Dendritic cell treated with granulocyte-macrophage colony-stimulating factor and Interleukin-4, amounts not matched to agents 40 ng/mL and 50 ng/mL, for 4 days (primary cell): ENCODE data around the gene FAM151A.

Experiments
- H3K27ac Mint-ChIP-seq: one replicate; pipeline ENCODE4 v1.8.0; 2022; ENCODE audit warnings: mild to moderate bottlenecking, mixed read lengths
- H3K27me3 Mint-ChIP-seq: one replicate; pipeline ENCODE4 v1.8.0; 2022; ENCODE audit warnings: mild to moderate bottlenecking, mixed read lengths
- H3K36me3 Mint-ChIP-seq: one replicate; pipeline ENCODE4 v1.8.0; 2022; ENCODE audit warnings: low read depth, mixed read lengths
- H3K4me1 Mint-ChIP-seq: one replicate; pipeline ENCODE4 v1.8.0; 2022; ENCODE audit warnings: low read depth, mixed read lengths
- H3K4me3 Mint-ChIP-seq: one replicate; pipeline ENCODE4 v1.8.0; 2022; ENCODE audit warnings: mild to moderate bottlenecking, moderate library complexity, mixed read lengths
- H3K9me3 Mint-ChIP-seq: one replicate; pipeline ENCODE4 v1.8.0; 2022; ENCODE audit warnings: mixed read lengths
- intact Hi-C: fragments of 100-400 bp; cut with micrococcal nuclease; formaldehyde crosslinking; loops from one replicate; pipeline ENCODE4 v1.15.0; 2022

Gene FAM151A

DNA sequence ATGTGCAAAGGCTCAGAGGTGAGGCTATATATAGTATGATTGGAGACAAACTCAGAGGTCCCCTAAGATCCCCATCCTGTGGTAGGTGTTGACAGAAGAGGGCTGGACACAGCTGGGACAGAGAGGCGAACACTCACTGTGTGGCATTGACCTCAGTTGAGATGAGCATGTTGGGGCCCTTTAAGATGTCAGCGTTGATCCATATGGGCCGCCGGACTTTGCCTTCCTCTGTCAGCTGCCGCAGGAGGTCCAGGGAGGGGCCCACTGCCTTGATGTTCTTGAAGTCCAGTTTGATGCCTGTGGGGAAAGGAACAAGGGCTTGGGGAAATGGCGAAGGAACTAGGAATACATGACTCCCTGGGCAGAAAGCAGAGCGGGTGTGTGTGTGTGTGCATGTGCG, 8.8 kb downstream of the FAM151A start:
- no peak overlapping the region for H3K4me3 Mint-ChIP-seq
- no peak overlapping the region for H3K27ac Mint-ChIP-seq
- H3K36me3 Mint-ChIP-seq = no peaks in the 10 kb centered on the region
- H3K27me3 Mint-ChIP-seq = no peaks in the 10 kb centered on the region
- intact Hi-C loops = no loop called here
- H3K9me3 Mint-ChIP-seq = no peaks in the 10 kb centered on the region
- no peaks in the 10 kb centered on the region for H3K4me1 Mint-ChIP-seq

DNA sequence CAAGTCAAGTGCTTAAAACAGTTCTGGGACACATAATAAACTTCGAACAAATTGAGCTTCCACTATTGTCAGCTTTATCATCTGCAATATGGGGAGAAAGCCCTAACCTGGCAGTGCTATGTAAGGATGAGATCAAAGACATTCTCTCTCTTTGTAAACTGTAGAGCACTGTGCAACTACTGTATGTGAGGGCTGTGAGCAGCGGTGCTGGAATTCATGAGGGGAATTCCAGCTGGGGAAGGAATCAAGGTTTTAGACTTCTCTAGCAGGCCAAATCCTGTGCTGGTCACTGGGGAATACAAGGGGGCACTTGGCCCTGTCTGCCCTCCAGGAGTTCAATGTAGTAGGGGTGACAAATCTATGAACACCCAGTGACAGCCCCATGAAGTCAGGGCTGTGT, 9.3 kb downstream of the FAM151A start:
- H3K9me3 Mint-ChIP-seq = no peaks in the 10 kb centered on the region
- intact Hi-C loops = no loop called here
- no peaks in the 10 kb centered on the region for H3K4me1 Mint-ChIP-seq
- no peak overlapping the region for H3K27ac Mint-ChIP-seq
- no peaks in the 10 kb centered on the region for H3K27me3 Mint-ChIP-seq
- no peak overlapping the region for H3K4me3 Mint-ChIP-seq
- peaks cover 3% of the 10 kb centered on the region for H3K36me3 Mint-ChIP-seq

DNA sequence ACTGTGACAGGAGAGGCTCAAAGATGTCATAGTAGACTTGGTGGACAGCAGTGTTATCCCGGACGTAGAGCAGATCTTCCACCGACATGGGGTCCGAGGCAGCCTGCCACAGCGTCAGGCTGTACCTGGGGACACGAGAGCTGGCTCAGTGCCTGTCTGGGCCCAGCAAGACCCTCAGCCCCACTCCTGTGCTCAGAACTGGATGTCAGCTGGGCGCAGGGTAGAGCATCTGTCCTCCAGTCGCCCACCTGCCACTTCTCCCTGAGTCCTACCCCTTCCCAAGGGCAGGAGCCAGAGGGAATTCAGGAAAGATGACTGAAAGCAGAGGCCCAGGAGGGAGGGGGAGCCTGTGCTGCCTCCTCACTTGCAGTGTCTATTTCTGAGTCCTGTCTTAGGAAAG, 11.7 kb downstream of the FAM151A start:
- no peaks in the 10 kb centered on the region for H3K27me3 Mint-ChIP-seq
- H3K9me3 Mint-ChIP-seq = no peaks in the 10 kb centered on the region
- intact Hi-C loops = no loop called here
- H3K4me1 Mint-ChIP-seq = no peaks in the 10 kb centered on the region
- peaks cover 19% of the 10 kb centered on the region for H3K36me3 Mint-ChIP-seq
- H3K4me3 Mint-ChIP-seq = no peak overlapping the region
- H3K27ac Mint-ChIP-seq = no peak overlapping the region

DNA sequence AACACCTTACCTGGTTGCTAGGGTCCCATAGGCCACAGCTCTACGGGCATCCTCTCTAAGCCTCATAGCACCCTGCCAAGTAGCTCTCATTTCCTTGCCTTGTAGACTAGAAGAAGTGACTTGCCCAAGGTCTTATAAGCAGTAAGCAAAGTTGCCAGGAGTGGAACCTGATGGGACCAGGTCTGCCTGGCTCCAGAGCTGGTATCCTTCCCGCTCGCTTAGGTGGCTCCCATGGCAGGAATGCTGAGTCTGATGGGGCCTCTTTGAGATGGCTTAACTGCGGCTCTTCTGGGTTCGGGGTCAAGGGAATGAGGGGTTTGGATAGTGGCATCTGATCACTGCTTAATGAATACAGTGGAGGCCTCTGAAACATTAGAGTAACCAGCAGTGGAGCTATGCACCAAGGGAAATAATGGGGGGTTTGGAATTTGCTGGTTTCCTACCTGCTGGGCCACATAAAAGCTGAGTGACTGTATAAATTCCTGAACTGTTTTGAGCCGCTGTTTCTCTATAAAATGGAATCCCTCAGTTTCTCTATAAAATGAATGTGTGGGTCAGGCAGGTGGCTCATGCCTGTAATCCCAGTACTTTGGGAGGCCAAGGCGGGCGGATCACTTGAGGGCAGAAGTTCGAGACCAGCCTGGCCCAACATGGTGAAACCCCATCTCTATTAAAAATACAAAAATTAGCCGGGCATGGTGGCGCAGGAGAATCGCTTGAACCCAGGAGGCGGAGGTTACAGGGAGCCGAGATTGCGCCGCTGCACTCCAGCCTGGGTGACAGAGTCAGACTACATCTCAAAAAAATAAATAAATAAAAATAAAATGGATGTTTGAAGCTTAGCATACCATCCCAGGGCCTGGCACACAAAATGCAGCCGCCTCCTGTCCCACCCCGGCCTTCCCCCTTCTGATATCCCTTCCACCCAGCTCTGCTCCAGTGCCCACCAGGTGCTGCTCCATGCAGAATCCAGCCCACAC, 12.4 kb downstream of the FAM151A start:
- peaks cover 19% of the 10 kb centered on the region for H3K36me3 Mint-ChIP-seq

DNA sequence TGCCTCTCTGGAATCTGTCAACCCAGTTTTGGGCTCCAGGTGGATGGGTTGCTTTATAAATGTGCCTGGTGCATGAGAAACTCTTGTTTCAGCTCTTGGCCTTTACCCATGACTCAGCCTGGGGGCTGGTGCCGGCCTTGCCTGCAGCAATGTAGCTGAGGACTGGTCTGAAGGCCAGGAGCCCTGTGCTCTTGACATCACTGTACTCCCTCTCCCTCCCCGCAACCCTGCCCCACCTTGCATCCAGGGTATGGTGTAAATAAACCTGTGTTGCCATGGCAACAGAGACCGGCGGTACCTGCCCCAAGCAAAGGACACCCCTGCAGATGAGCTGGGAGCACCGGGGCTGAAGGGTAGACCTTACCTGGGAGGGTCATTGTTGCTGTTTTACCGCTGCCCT, 13.3 kb downstream of the FAM151A start:
- Mint-ChIP-seq H3K27me3 (no peaks in the 10 kb centered on the region), H3K27ac (no peak overlapping the region), H3K9me3 (no peaks in the 10 kb centered on the region), H3K36me3 (peaks cover 24% of the 10 kb centered on the region), H3K4me1 (no peaks in the 10 kb centered on the region), H3K4me3 (no peak overlapping the region)
- intact Hi-C loops = no loop called here

More for the DNA sequence above, 12.4 kb downstream of the FAM151A start:
- Mint-ChIP-seq H3K9me3 (no peaks in the 10 kb centered on the region), H3K27me3 (no peaks in the 10 kb centered on the region), H3K27ac (no peak overlapping the region), H3K4me3 (no peak overlapping the region), H3K4me1 (no peaks in the 10 kb centered on the region)
- intact Hi-C loops = no loop called here

DNA sequence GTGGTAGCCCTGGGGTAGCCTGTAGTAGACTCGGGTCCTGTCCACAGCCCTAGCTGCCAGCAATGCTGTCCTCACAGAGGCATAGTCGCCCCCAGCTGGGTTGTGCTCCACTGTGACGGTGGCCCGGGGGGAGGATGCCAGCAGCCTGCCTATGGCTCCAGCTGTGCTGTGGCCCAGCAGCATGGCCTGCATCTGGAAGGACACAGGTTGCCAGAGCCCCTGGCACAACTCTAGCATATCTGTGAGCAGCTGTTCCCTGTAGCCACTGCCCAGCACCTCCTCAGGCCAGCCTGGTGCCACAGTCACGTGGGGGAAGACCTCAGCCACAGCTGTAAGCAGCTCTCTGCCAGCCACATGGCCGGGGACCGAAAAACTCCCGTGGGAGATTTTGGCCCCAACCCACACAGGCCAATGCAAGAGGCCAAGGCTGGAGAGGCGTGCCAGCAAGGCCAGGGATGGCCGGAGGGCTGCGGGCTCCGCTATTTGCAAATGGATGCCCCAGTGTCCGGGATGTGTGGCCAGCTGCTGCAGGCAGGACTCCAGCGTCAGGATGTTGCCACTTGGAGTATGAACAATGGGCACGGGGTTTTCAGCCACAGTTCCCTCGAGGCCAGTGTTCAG, 13.9 kb downstream of the FAM151A start:
- Mint-ChIP-seq H3K27ac (no peak overlapping the region), H3K27me3 (no peaks in the 10 kb centered on the region), H3K4me3 (no peak overlapping the region), H3K9me3 (no peaks in the 10 kb centered on the region), H3K36me3 (peaks cover 30% of the 10 kb centered on the region), H3K4me1 (peaks cover 3% of the 10 kb centered on the region)
- intact Hi-C loops = no loop called here

DNA sequence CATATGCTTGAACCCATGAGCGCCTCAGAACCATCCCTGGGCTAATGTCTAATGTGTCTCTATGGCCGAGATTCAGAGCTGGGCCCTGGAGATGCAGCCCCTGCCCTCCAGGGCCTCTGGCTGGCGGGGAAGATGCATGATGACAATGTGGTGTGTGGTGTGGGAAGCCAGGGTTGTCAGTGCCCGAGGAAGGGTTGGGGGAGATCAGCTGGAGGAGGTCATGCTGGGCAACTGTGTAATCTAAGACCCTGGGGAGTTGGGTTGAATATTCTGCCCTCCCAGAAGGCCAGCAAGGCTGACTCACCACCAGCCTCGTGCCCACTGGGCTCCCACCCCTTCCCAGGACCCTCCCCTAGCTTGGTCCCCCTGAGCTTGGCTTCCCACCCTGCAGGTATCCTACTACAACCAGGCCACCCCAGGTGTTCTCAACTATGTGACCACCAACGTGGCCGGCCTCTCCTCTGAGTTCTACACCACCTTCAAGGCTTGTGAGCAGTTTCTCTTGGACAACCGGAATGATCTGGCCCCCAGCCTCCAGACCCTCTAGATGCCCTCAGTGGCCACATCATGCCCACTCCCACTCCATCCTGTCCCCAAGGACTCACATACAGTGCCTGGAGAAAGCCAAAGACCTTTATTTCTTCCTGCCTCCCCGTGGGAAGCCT, 14.6 kb downstream of the FAM151A start:
- Mint-ChIP-seq H3K27me3 (no peaks in the 10 kb centered on the region), H3K27ac (no peak overlapping the region), H3K9me3 (no peaks in the 10 kb centered on the region), H3K4me1 (peaks cover 4% of the 10 kb centered on the region), H3K36me3 (peaks cover 32% of the 10 kb centered on the region), H3K4me3 (no peak overlapping the region)
- intact Hi-C loops = no loop called here

DNA sequence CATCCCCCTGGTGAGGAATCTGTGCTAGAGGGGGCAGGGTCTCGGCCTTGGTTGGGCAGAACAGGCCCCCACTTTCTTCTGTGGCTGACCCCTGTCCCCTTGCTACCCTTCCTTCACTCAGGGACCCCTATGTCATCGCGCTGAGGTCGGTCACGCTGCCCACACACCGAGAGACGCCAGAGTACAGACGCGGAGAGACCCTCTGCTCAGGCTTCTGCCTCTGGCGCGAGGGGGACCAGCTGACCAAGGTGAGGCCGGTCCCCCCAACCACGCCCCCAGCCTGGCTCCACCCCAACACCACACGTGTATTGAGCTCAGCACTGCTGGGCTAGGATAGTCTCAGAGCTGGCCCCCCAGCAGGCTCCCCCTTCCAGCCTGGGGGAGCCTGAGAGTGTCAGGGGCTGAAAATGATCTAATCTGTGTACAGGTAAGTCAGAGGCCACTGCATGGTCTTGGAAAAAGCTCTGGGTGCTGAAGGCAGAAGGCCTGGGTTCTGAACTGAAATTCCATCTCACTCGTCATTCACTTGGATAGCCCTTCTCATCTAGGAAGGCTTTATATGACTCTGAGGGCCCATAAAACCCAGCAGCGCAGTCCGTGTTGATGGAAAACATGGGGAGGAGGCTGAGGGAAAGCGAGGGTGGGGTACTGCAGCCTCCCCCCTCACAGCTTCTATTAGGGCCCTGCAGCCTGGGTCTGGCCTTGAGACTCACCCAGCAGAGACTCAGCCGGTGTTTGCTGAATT, 15.3 kb downstream of the FAM151A start:
- no peak overlapping the region for H3K4me3 Mint-ChIP-seq
- no peaks in the 10 kb centered on the region for H3K9me3 Mint-ChIP-seq
- intact Hi-C loops = no loop called here
- peaks cover 32% of the 10 kb centered on the region for H3K36me3 Mint-ChIP-seq
- H3K4me1 Mint-ChIP-seq = peaks cover 4% of the 10 kb centered on the region
- H3K27ac Mint-ChIP-seq = no peak overlapping the region
- no peaks in the 10 kb centered on the region for H3K27me3 Mint-ChIP-seq

DNA sequence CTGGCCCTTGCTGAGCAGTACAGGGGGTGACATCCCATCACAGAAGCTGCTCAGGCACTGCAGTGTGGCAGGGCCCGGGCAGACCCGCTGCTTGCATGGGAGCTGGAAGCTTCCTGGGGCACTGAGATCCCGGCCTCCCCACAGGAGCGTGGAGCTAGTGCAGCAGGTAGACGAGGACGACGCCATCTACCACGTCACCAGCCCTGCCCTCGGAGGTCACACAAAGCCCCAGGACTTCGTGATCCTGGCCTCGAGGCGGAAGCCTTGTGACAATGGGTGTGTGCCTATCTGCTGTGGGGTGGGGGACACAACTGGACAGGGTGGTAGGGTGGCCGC, 16.4 kb downstream of the FAM151A start:
- intact Hi-C loops = no loop called here
- Mint-ChIP-seq H3K4me3 (no peak overlapping the region), H3K36me3 (peaks cover 39% of the 10 kb centered on the region), H3K9me3 (no peaks in the 10 kb centered on the region), H3K27ac (no peak overlapping the region), H3K27me3 (no peaks in the 10 kb centered on the region), H3K4me1 (peaks cover 4% of the 10 kb centered on the region)

DNA sequence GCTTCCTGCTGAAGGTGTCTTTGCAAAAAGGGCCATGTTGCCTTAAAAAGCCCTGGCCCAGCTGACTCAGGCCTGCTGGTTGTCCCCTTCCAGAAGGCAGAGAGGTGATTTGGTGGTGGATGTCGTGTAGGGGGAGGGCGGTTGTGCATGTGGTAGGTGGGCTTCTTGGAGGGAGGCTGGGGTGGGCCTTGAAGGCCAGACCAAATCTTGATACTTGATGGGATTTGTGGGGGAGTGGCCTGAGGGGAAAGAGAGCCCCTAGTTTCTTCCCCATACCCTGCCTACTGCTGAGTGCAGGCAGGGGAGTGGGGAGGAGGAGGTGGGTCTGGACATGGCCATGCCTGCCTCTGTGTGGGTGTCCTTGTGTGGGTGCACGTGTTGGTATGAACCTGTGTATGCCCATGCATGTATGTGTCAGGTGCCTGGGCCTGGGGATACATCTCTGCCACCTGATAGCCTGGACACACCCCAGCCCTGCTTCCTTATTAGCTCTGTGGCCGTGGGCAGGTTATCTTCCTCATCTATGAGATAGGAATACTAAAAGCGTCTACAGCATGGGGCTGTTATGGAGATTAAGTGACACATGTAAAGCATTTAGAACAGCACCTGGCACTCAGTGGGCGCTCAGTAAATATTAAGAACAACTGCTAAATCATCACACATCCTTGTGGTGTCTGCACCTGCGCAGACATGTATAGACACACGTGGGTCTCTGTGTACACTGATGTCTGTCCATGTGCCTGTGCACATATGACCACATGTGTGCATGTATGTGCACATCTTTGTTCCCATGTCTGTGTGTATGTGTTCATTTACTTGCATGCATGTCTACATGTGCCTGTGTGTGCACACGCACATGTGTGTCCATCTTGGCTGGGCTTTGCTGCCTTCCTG, 17.0 kb downstream of the FAM151A start:
- H3K4me1 Mint-ChIP-seq = peaks cover 4% of the 10 kb centered on the region

DNA sequence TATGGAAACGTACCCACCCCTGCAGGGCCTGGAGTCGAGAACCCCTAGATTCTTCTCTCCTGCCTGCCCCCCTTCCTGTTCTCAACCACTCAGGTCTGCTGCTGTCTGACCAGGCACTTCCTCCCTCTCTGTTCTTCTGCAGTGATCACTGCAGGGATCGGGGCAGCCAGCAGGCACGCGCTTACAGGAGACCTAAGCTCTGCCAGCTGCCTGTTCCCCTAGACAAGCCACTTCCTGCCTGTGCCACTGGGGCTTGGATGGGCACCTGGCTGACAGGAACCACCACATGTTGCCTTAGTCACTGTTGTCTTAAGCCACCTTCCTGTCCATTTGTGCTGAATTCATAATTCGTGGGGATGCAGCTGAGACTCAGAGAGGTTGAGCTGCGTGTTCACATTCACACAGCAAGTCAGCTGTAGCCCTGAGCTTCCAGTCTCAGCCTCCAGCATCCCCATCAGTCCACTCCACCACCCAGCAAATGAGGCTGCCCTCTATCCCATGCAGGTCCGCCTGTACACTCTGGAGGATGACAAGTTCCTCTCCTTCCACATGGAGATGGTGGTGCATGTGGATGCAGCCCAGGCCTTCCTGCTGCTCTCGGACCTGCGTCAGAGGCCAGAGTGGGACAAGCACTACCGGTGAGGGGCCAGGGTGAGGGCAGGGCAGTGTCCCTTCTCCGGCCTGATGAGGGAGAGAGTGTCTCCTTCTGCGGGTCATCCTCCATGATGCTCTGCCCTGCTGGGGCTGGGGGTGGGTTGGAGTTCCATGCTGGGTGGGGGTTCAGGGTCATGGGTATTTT, 18.6 kb downstream of the FAM151A start:
- no peak overlapping the region for H3K4me3 Mint-ChIP-seq

More for the DNA sequence above, 17.0 kb downstream of the FAM151A start:
- Mint-ChIP-seq H3K36me3 (peaks cover 43% of the 10 kb centered on the region), H3K4me3 (no peak overlapping the region), H3K9me3 (no peaks in the 10 kb centered on the region), H3K27me3 (no peaks in the 10 kb centered on the region), H3K27ac (no peak overlapping the region)
- intact Hi-C loops = no loop called here

DNA sequence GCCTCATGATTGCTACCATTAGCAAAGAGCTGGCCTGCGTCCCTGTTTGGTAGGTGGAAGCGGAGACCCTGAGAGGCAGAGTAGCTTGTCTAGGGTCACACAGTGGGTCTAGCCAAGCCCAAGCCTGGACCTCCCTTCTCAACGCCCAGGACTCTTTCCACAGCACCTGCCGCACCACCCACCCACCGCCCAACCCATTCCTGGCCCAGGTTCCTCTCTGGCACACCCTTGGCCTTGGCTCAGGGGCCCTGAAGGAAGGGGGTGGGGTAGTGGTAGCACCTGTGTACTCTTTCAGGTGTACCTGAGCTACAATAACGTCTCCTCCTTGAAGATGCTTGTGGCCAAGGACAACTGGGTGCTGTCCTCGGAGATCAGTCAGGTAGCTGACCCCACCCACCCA, 19.3 kb downstream of the FAM151A start:
- Mint-ChIP-seq H3K4me3 (no peak overlapping the region), H3K27me3 (no peaks in the 10 kb centered on the region), H3K36me3 (peaks cover 55% of the 10 kb centered on the region), H3K9me3 (no peaks in the 10 kb centered on the region), H3K27ac (no peak overlapping the region), H3K4me1 (peaks cover 4% of the 10 kb centered on the region)
- intact Hi-C loops = no loop called here

More for the DNA sequence above, 18.6 kb downstream of the FAM151A start:
- Mint-ChIP-seq H3K4me1 (peaks cover 4% of the 10 kb centered on the region), H3K27me3 (no peaks in the 10 kb centered on the region), H3K36me3 (peaks cover 52% of the 10 kb centered on the region), H3K27ac (no peak overlapping the region), H3K9me3 (no peaks in the 10 kb centered on the region)
- intact Hi-C loops = no loop called here
